ENCODE measurements around the gene NOX3. TPM values are rescaled to one million over a fixed set of nuclear protein-coding genes. Genes with fewer than 3 reads are reported as not detected.
"Not testable (repeated sequence)": the region's sequence is repeated elsewhere in the genome, so short reads cannot be mapped to it uniquely, and the experiment has no call there.

NOX3 gene
- total and polyA plus RNA-seq, 2 of the 8 experiments (the other 6 are each of a cell fraction or from before 2014, with no cell fraction given), result not detected

- H3K4me3 ChIP-seq (ENCODE audit: extremely low read depth in 1 of 4, insufficient read depth in 2 of 4, low read depth in 3 of 4, low read length in 4 of 4); H2BK20ac ChIP-seq (ENCODE audit: low read length); H3K9ac ChIP-seq (replicated peaks in 1 of 4; ENCODE audit: extremely low read depth in 1 of 4, low read depth in 3 of 4, low read length in 3 of 4); H3K4me2 ChIP-seq (ENCODE audit: insufficient read depth in 1 of 2, low read depth in 2 of 2, low read length in 2 of 2); H3K79me2 ChIP-seq (ENCODE audit: control insufficient read depth in 1 of 2, insufficient read depth in 2 of 2, low read length in 2 of 2); H3K79me1 ChIP-seq (ENCODE audit: low read depth, low read length); H3K14ac ChIP-seq (ENCODE audit: insufficient read length); H3K18ac ChIP-seq (ENCODE audit: extremely low read depth, low read length); H2BK120ac ChIP-seq (replicated peaks; ENCODE audit: low read depth, low read length); DNase-seq (ENCODE audit: low read depth in 1 of 2, low spot score in 2 of 2); H4K20me1 ChIP-seq (replicated peaks in 1 of 2; ENCODE audit: control insufficient read depth in 1 of 2, insufficient read depth in 2 of 2, low read length in 2 of 2); H2AFZ ChIP-seq (ENCODE audit: low read length); H2BK15ac ChIP-seq (ENCODE audit: low read length); POLR2A ChIA-PET (ENCODE audit: partially characterized antibody); FAIRE-seq; H3K27ac ChIP-seq (ENCODE audit: low read depth, low read length); H3K23ac ChIP-seq (ENCODE audit: insufficient read length); H3K27me3 ChIP-seq (replicated peaks in 1 of 4; ENCODE audit: control insufficient read depth in 3 of 4, extremely low read depth in 1 of 4, insufficient read depth in 3 of 4, low read length in 3 of 4); H3K4ac ChIP-seq (replicated peaks; ENCODE audit: insufficient read length, low read depth, low read length); H2AK5ac ChIP-seq (ENCODE audit: low read depth, low read length); H3K56ac ChIP-seq (replicated peaks; ENCODE audit: insufficient read length, low read depth, low read length); H2BK5ac ChIP-seq (ENCODE audit: low read depth, low read length); H4K91ac ChIP-seq (replicated peaks; ENCODE audit: insufficient read length, low read length); H3K4me1 ChIP-seq (replicated peaks in 1 of 4; ENCODE audit: control insufficient read depth in 3 of 4, insufficient read depth in 4 of 4, low read length in 3 of 4); H3K9me3 ChIP-seq (ENCODE audit: insufficient read depth in 2 of 2, low read depth in 1 of 2, low read length in 1 of 2); H3K36me3 ChIP-seq (ENCODE audit: control insufficient read depth in 2 of 4, insufficient read depth in 4 of 4, low read length in 3 of 4); H4K8ac ChIP-seq (ENCODE audit: extremely low read depth, insufficient read depth, low read length); H3K23me2 ChIP-seq (ENCODE audit: low read depth, low read length); H4K5ac ChIP-seq (ENCODE audit: insufficient read length, low read depth, low read length); H2BK12ac ChIP-seq (ENCODE audit: low read depth, low read length): not testable (repeated sequence)
- 91% methylated on average over 37 of the region's 39 CpGs; no CpG with 5 or more reads in 1 of the 2 experiments for WGBS, 2 experiments (ENCODE audit: extremely low coverage in 1 of 2, insufficient coverage in 1 of 2, insufficient read length in 1 of 2, insufficient replicate concordance in 2 of 2, low coverage in 1 of 2, low lambda C conversion rate in 2 of 2, missing lambda C conversion rate in 1 of 2)
- CTCF ChIA-PET (ENCODE audit: partially characterized antibody), result interaction anchor here (0.7 to 1.4 kb wide), 5 partner anchors 9 to 132 kb away, joined by 3 to 7 read pairs (median 3); no protein-coding TSS in a partner anchor
Measured at GRCh38 chr6:155362968-155363632, 92.5 kb downstream of the NOX3 start.
